ENCODE measurements around the gene LCN1. TPM values are rescaled to one million over a fixed set of nuclear protein-coding genes. Genes with fewer than 3 reads are reported as not detected.

The LCN1 gene
- total RNA-seq, 4 donors from 2014 or later = not detected

DNA sequence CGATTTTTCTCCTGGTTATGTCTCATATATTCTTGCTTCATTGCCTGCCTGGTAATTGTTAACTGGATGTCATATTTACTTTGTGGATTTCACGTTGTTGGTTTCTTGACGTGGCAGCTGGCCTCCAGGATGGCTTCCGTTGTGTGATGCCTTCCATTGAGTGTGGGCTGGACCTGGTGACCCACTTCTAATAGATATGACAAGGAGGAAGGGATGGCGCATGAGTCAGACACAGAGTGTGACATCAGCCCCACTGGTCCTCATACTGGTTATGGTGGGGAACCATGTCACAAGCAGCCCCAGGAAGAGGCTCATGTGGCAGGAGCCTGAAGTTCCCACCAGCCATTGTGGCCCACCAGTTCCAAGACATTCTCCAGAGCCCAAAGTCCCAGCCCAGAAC lies 34.0 kb downstream of the LCN1 start:
- H3K4me3 ChIP-seq (ENCODE audit: low read depth, poor library complexity, severe bottlenecking) = no peak overlapping the region
- TF ChIP-seq, protein P1, sequence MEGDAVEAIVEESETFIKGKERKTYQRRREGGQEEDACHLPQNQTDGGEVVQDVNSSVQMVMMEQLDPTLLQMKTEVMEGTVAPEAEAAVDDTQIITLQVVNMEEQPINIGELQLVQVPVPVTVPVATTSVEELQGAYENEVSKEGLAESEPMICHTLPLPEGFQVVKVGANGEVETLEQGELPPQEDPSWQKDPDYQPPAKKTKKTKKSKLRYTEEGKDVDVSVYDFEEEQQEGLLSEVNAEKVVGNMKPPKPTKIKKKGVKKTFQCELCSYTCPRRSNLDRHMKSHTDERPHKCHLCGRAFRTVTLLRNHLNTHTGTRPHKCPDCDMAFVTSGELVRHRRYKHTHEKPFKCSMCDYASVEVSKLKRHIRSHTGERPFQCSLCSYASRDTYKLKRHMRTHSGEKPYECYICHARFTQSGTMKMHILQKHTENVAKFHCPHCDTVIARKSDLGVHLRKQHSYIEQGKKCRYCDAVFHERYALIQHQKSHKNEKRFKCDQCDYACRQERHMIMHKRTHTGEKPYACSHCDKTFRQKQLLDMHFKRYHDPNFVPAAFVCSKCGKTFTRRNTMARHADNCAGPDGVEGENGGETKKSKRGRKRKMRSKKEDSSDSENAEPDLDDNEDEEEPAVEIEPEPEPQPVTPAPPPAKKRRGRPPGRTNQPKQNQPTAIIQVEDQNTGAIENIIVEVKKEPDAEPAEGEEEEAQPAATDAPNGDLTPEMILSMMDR (IDR thresholded peaks at IDR 0.05) = no peak
- TF ChIP-seq POLR2A (IDR thresholded peaks at IDR 0.05) = no peak
- peak in 1 of 2 donors; percentile 43 for DNase-seq (ENCODE audit: low spot score in 2 of 2)
- 85 to 91% methylated on average over 5 of the region's 5 CpGs for WGBS, 2 donors
- intact Hi-C loops (cut with DNase I; ENCODE audit: low total_unique reads) = no loop called here

DNA sequence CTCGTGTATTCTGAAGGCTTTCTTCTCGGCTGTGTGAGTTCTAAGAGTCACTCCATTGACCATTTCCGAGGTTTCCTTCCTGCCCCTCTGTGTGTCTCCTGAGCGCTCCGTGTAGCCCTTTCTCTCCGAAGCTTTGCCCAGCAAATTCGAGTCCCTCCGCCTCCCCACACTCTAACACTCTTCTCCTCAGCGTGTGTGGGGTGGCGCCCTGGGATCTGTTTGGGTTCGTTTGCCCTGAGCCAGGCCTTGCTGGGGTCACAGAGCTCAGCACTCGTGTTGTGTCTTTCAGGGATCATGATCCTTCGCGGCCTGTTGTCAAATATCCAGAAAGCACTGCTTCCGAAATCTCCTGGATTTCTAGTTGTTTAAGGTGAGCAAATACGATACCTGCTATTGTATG lies 34.7 kb downstream of the LCN1 start:
- intact Hi-C loops (cut with DNase I; ENCODE audit: low total_unique reads) = no loop called here
- no peak overlapping the region for H3K4me3 ChIP-seq (ENCODE audit: low read depth, poor library complexity, severe bottlenecking)
- 70 to 75% methylated on average over 16 of the region's 16 CpGs for WGBS, 2 donors

DNA sequence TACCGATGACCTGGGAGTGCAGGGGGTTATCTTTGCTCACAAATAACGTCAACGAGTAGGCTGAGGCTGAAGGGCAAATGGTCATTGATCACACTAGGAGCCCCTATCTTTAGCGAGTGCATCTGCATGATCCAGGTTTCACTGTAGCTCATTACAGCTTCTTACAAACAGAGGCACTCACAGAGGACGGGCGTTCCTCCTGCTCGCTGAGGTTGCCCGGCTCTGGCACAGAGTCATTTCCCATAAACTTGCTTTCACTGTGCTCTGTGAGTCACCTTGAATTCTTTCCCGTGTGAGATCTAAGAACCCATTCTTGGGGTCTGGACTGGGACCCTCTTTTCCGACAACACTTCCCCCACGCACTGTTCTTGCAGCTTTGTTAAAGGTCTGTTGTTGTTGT lies 38.4 kb downstream of the LCN1 start:
- TF ChIP-seq, protein P1 (IDR thresholded peaks at IDR 0.05) = no peak
- TF ChIP-seq POLR2A (IDR thresholded peaks at IDR 0.05) = no peak
- WGBS, 2 donors = 60 to 69% methylated on average over 11 of the region's 11 CpGs
- no peak for DNase-seq (ENCODE audit: low spot score in 2 of 2)
- intact Hi-C loops (cut with DNase I; ENCODE audit: low total_unique reads) = no loop called here
- no peak overlapping the region for H3K4me3 ChIP-seq (ENCODE audit: low read depth, poor library complexity, severe bottlenecking)

More for the DNA sequence above, 34.7 kb downstream of the LCN1 start:
- peak in 1 of 2 donors; percentile 42 for DNase-seq (ENCODE audit: low spot score in 2 of 2)
- no peak for TF ChIP-seq POLR2A (IDR thresholded peaks at IDR 0.05)
- TF ChIP-seq, protein P1 (IDR thresholded peaks at IDR 0.05) = no peak

DNA sequence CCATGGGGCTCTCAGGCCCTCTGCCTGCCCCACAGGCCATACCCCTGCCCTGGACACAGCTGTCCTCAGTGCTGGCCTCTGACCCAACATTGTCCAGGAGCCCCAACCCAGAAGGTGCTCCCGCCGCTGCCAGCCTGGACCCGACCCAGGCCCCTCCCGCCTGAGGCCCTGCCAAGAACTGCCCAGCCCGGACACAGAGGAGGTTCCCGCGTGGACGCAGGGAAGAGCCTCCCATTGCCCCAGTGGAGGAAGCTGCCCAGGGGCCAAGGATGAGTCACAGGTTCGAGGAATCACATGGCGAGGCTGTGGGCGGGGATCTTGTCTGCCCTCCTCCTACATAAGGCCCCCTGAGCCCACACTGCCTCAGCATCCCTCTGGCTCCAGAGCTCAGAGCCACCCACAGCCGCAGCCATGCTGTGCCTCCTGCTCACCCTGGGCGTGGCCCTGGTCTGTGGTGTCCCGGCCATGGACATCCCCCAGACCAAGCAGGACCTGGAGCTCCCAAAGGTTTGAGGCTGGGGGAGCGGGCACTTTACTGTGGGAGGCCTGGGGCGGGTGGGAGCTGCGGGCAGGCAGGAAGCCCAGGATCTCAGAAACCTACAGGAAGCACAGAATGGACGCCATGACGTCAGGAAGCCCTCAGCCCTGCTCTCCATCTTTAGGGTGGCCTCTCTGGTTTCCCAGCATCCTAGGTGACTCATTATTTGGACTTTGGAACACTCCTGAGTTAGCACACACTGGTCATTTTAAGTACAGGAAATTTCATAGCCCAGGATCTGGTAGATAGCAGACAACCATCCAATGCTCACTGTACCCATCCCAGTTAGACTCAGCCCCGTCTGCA lies 40.4 kb downstream of the LCN1 start, which contains the start of gene PAEP:
Gene PAEP (plus strand): TSS at position 366 of the 844 bp plus-strand sequence.
- TF ChIP-seq, protein P1 (IDR thresholded peaks at IDR 0.05) = no peak
- TF ChIP-seq POLR2A (IDR thresholded peaks at IDR 0.05) = no peak
- 76 to 86% methylated on average over 15 to 19 of the region's 20 CpGs for WGBS, 2 donors
- intact Hi-C loops (cut with DNase I; ENCODE audit: low total_unique reads) = no loop called here
- H3K4me3 ChIP-seq (ENCODE audit: low read depth, poor library complexity, severe bottlenecking) = no peak within 1 kb of the TSS
- DNase-seq (ENCODE audit: low spot score in 2 of 2) = peak in 1 of 2 donors; percentile 69

DNA sequence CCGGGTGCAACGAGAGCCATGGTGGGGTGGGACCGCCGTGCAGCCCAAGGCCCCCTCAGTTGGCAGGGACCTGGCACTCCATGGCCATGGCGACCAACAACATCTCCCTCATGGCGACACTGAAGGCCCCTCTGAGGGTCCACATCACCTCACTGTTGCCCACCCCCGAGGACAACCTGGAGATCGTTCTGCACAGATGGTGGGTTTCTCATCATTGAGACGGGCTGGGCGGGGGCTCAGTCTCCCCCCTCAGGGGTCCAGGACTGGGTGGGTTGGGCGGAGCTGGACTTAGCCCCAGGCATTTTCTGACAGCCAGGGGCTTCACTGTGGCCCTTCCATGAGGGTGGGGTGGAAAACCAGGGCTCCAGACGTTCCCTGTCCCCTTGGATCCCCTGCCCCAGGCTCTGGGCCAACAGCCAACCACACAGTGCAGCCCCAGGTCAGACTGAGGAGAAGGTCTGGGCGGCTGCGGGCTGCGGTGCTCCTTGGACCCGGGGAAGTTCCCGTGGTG lies 41.0 kb downstream of the LCN1 start:
- no peak for TF ChIP-seq POLR2A (IDR thresholded peaks at IDR 0.05)
- TF ChIP-seq, protein P1 (IDR thresholded peaks at IDR 0.05) = no peak

More for the DNA sequence above, 41.0 kb downstream of the LCN1 start:
- DNase-seq (ENCODE audit: low spot score in 2 of 2) = peak in 1 of 2 donors; percentile 66
- no peak overlapping the region for H3K4me3 ChIP-seq (ENCODE audit: low read depth, poor library complexity, severe bottlenecking)
- 89 to 90% methylated on average over 15 to 16 of the region's 17 CpGs for WGBS, 2 donors
- intact Hi-C loops (cut with DNase I; ENCODE audit: low total_unique reads) = no loop called here
